Measurements from ENCODE around the gene MMP11. TPM values are rescaled to one million over a fixed set of nuclear protein-coding genes. Genes with fewer than 3 reads are reported as not detected.

The MMP11 gene
- total RNA-seq, 2 experiments from 2014 or later: 0.42 to 0.74 TPM

DNA sequence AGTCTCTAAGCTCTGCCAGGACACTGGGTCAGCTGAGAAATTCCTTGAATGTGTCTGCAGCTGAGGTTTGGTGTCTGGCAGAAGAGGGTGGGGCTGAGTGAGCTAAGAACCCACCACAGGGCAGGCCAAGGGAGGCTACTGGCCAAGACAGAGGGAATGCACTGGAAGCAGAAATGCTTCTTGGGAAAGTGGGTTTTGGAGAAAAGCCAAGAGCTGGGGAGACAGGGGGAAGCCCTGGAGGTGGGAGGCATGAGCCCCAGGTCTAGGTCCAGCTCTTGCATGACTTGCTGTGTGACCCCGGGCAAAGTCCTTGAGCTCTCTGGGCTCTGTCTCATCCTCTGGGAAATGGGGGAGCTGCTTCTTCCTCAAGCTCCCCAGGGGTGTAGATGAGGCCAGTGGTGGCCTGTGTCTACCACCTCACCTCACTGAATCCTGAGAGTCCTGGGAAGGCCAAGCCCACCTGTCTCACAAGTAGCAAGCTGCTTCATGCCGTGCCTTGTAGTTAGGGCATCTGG lies 2.3 kb downstream of the MMP11 start:
- ChIA-PET CTCF (interaction anchor here (0.9 to 2.0 kb wide), 2 partner anchors 11 to 74 kb away, joined by 4 to 5 read pairs; partner anchors contain the start of gene SMARCB1), POLR2A (no interaction called here)

- CTCF ChIA-PET: interaction anchor here (2.0 kb wide), 1 partner anchor 74 kb away, joined by 5 read pairs; no protein-coding TSS in a partner anchor
- POLR2A ChIA-PET: no interaction called here
These were observed 3.2 kb downstream of the MMP11 start for GRCh38 chr22:23775779-23776375.

DNA sequence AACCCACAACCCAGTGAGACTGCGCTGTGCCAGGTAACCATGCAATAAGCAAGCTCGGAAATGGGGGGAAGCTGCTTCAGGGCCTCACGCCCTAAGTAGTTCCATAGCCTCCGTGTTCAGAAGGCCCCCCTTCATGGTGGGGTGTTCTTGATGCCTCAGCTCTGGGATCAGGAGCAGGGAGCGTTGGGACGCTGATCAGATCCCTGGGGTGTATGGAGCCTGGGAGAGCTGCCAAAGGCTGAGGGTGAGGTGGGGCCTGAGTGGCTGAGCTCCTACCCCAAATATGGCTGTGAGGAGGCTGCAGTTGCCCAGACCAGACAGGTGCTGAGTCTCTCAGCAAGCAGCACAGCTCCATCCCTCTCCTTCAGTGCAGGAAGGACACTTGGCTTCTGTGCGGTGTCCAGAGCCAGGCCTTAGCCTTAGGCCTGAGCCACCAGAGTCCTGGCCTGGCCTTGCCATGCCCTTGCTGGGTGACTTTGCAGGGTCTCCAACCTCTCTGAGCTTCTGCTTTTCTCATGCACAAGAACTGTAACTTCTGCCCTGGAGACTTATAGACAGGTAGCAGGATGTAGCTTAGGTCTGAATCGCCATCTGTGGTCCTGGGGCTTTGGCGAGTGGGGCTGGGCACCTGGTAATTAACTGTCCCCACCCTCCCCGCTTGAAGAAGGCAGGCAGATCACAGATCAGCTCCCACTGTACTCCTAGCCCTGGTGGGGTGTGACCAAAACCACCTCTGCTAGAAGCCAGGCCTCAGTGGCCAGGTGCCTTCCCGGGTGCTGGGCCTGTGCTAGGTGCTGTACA lies 5.3 kb downstream of the MMP11 start:
- CTCF ChIA-PET: interaction anchor here (1.6 kb wide), 1 partner anchor 72 kb away, joined by 7 read pairs; no protein-coding TSS in a partner anchor

DNA sequence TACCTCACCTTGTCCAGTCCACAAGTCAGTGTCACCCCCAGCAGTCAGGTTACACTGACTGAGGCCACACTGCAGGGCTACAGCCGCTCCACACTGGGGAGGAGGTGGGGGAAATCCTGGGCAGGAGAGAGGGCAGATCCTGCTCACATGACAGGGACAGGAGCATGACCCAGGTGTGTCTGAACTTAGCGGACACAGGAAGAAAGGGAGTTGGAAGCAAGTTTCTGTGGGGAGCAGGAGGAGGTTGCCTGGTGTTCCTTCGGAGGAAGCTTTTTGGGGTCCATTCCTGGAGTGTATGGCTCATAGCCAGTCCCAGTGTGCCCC lies 5.9 kb downstream of the MMP11 start:
- POLR2A ChIA-PET: no interaction called here
- CTCF ChIA-PET: interaction anchor here (1.6 kb wide), 1 partner anchor 71 kb away, joined by 7 read pairs; no protein-coding TSS in a partner anchor

More for the DNA sequence above, 5.3 kb downstream of the MMP11 start:
- POLR2A ChIA-PET: interaction anchor here (1.0 kb wide), 1 partner anchor 12 kb away, joined by 8 read pairs; no protein-coding TSS in a partner anchor

- POLR2A ChIA-PET: no interaction called here
- CTCF ChIA-PET: no interaction called here
These were observed 6.4 kb downstream of the MMP11 start for GRCh38 chr22:23779083-23779482.

- POLR2A ChIA-PET: no interaction called here
- CTCF ChIA-PET: no interaction called here
These were observed 7.1 kb downstream of the MMP11 start for GRCh38 chr22:23779731-23780130.

DNA sequence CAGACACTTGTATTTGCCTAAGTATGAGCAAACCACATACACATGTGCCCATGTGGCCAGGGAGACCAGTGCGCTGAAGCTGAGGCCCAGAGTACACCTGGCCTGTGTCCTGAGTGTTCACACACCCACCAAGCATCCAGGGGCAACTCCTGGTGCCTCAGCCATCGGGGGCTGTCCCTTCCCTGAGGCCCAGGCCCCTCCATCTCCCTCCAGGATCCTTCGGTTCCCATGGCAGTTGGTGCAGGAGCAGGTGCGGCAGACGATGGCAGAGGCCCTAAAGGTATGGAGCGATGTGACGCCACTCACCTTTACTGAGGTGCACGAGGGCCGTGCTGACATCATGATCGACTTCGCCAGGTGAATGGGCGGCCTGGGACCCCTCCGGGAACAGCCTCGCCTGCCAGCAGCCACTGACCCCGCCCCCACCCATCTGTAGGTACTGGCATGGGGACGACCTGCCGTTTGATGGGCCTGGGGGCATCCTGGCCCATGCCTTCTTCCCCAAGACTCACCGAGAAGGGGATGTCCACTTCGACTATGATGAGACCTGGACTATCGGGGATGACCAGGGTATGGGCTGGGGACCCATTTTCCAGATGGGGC lies 7.6 kb downstream of the MMP11 start:
- POLR2A ChIA-PET: no interaction called here
- CTCF ChIA-PET: no interaction called here

DNA sequence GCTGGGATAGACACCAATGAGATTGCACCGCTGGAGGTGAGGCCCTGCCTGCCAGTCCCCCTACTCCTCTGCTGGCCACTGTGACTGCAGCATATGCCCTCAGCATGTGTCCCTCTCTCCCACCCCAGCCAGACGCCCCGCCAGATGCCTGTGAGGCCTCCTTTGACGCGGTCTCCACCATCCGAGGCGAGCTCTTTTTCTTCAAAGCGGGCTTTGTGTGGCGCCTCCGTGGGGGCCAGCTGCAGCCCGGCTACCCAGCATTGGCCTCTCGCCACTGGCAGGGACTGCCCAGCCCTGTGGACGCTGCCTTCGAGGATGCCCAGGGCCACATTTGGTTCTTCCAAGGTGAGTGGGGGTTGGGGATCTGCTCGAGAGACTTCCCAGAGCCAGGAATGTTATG lies 8.4 kb downstream of the MMP11 start:
- ChIA-PET POLR2A (no interaction called here), CTCF (interaction anchor here (1.6 kb wide), 1 partner anchor 13 kb away, joined by 7 read pairs; the partner anchor contains the start of gene CHCHD10)

DNA sequence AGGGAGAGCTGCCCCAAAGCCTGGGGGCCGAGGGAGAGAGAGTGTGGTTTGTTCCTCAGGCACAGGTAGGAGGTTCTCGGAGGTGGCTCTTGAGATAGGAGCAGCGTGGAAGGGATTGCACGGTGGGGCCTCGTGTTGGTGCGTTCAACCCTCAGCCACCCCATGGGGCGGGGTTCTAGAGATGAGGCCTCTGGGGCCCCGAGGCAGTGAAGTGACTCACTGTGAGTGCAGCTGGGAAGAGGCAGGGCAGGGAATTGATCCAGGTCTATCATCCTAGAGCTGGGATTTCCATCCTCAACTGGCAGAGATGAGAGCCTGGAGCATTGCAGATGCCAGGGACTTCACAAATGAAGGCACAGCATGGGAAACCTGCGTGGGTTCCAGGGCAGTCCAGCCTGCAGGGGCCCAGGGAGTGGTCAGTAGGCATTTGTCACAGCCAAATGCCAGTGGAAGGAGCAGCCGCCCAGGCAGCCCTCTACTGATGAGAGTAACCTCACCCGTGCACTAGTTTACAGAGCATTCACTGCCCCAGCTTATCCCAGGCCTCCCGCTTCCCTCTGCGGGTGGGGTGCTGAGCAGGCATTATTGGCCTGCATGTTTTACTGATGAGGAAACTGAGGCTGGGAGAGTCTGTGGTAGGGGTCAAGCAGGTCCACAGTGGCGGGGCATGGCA lies 9.0 kb downstream of the MMP11 start:
- CTCF ChIA-PET: interaction anchor here (1.6 kb wide), 1 partner anchor 14 kb away, joined by 7 read pairs; the partner anchor contains the start of gene CHCHD10
- POLR2A ChIA-PET: no interaction called here

DNA sequence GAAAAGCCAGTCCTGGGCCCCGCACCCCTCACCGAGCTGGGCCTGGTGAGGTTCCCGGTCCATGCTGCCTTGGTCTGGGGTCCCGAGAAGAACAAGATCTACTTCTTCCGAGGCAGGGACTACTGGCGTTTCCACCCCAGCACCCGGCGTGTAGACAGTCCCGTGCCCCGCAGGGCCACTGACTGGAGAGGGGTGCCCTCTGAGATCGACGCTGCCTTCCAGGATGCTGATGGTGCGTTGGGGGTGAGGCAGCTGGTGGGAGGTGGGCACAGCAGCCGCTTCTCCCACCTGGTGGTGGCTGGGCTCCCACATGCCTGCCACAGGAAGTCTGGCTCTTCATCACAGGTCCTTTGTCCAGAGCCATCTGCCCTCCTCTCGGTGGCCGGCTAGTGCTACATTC lies 9.6 kb downstream of the MMP11 start:
- CTCF ChIA-PET: interaction anchor here (1.6 kb wide), 1 partner anchor 14 kb away, joined by 7 read pairs; the partner anchor contains the start of gene CHCHD10
- POLR2A ChIA-PET: no interaction called here

GRCh38 chr22:23782703-23783102 lies 10.1 kb downstream of the MMP11 start:
- ChIA-PET POLR2A (no interaction called here), CTCF (no interaction called here)

GRCh38 chr22:23783265-23784150 lies 10.9 kb downstream of the MMP11 start:
- POLR2A ChIA-PET: no interaction called here
- CTCF ChIA-PET: no interaction called here

GRCh38 chr22:23784215-23784732 lies 11.6 kb downstream of the MMP11 start:
- POLR2A ChIA-PET: no interaction called here
- CTCF ChIA-PET: interaction anchor here (0.9 kb wide), 1 partner anchor 13 kb away, joined by 3 read pairs; no protein-coding TSS in a partner anchor

GRCh38 chr22:23786261-23786710 lies 13.6 kb downstream of the MMP11 start:
- ChIA-PET POLR2A (interaction anchor here (0.6 kb wide), 1 partner anchor 67 kb away, joined by 5 read pairs; no protein-coding TSS in a partner anchor), CTCF (interaction anchor here (0.5 to 1.4 kb wide), 3 partner anchors 12 to 15 kb away, joined by 3 to 4 read pairs (median 3); partner anchors contain the start of gene MMP11)

DNA sequence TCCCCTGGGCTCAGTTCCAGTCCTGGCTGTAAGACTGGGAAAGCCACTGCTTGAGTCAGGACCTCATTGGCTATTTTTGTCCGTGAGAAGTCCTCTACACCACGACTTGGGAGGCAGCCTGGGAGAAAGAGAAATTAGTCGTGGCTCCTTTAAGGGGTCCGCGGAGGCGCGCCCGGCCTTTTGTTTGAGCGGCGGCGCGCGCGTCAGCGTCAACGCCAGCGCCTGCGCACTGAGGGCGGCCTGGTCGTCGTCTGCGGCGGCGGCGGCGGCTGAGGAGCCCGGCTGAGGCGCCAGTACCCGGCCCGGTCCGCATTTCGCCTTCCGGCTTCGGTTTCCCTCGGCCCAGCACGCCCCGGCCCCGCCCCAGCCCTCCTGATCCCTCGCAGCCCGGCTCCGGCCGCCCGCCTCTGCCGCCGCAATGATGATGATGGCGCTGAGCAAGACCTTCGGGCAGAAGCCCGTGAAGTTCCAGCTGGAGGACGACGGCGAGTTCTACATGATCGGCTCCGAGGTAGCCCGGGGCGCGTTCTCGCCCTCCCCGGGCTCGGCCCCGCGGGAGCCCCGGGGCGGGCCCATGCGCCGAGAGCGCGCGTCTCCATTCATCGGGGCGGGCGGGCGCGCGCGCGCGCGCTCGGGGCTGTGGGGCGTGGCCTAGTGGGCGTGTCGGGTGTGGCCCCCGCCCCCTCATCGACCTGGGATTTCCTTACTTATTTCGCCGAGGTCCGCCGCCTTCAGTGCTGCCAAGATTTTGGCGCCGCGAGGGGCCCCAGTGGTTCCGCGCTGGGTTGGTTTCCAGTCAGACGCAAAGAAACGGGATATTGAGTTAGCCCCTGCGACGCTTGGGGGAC lies 14.3 kb downstream of the MMP11 start, which contains the start of gene SMARCB1:
SMARCB1 (plus strand) TSS at position 215 of the 848 bp plus-strand sequence; CDS start at position 419, 204 bp downstream.
- POLR2A ChIA-PET: no interaction called here
- CTCF ChIA-PET: interaction anchor here (0.6 to 1.4 kb wide), 5 partner anchors 12 to 62 kb away, joined by 3 to 4 read pairs (median 3); partner anchors contain the start of gene MMP11

- POLR2A ChIA-PET: no interaction called here
- CTCF ChIA-PET: interaction anchor here (0.6 to 1.4 kb wide), 4 partner anchors 15 to 62 kb away, joined by 3 to 4 read pairs (median 3); partner anchors contain the start of gene MMP11
These were observed 14.9 kb downstream of the MMP11 start for GRCh38 chr22:23787600-23787896.

DNA sequence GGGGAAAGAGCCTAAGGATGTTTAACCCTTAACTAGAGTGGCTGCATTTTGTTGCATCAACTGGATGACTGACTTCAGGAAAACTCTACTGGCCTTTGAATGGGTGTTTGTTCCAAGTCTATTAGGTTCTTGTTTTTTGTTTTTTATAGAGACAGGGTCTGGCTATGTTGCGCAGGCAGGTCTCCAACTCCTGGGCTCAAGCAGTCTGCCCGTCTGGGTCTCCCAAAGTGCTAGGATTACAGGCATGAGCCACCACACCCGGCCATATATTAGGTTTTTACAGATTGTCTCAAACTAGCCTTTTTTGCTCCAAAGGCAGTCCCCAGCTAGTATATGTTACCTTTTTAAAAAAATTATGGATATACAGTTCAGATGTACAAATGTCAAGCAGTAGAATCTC lies 15.3 kb downstream of the MMP11 start:
- ChIA-PET CTCF (interaction anchor here (0.6 to 1.4 kb wide), 3 partner anchors 51 to 61 kb away, joined by 3 to 4 read pairs (median 3); no protein-coding TSS in a partner anchor), POLR2A (no interaction called here)
